ENCODE data around the gene CACNA1G. TPM values are rescaled to one million over a fixed set of nuclear protein-coding genes. Genes with fewer than 3 reads are reported as not detected.

CACNA1G gene
- total RNA-seq, 3 donors from 2014 or later, result 0.32 to 2.6 (median 2.3) TPM

GRCh38 chr17:50527949-50528474 is 32.5 kb upstream of the CACNA1G start:
- Histone ChIP-seq H3K4me3 (no peak overlapping the region), H3K9me3 (no peaks in the 10 kb centered on the region), H3K27me3 (peaks cover 0 to 4% of the 10 kb centered on the region in 2 donors), H3K4me1 (peaks cover 6 to 11% of the 10 kb centered on the region in 2 donors), H3K36me3 (no peaks in the 10 kb centered on the region), H3K27ac (no peak overlapping the region)
- TF ChIP-seq CTCF (IDR thresholded peaks at IDR 0.05) (no peak), POLR2AphosphoS5 (IDR thresholded peaks at IDR 0.05) (no peak), POLR2A (IDR thresholded peaks at IDR 0.05) (no peak)
- intact Hi-C loops (cut with DNase I; ENCODE audit: low total_unique reads), result loop anchor here (1.0 kb wide), 1 partner anchor 16 kb away; no protein-coding TSS in a partner anchor
- no peak for DNase-seq (ENCODE audit: low spot score in 2 of 2)

- Histone ChIP-seq H3K27me3 (peaks cover 0 to 4% of the 10 kb centered on the region in 2 donors), H3K4me3 (no peak overlapping the region), H3K4me1 (peaks cover 11 to 22% of the 10 kb centered on the region in 2 donors), H3K36me3 (no peaks in the 10 kb centered on the region), H3K9me3 (no peaks in the 10 kb centered on the region), H3K27ac (no peak overlapping the region)
- no peak for DNase-seq (ENCODE audit: low spot score in 2 of 2)
- TF ChIP-seq CTCF (IDR thresholded peaks at IDR 0.05), result no peak
- TF ChIP-seq POLR2AphosphoS5 (IDR thresholded peaks at IDR 0.05), result no peak
- TF ChIP-seq POLR2A (IDR thresholded peaks at IDR 0.05), result no peak
- intact Hi-C loops (cut with DNase I; ENCODE audit: low total_unique reads), result no loop called here
Measured at GRCh38 chr17:50529849-50530248, 30.7 kb upstream of the CACNA1G start.

- peak overlapping the region in 1 of 2 donors; percentile 78 for H3K27ac ChIP-seq
- intact Hi-C loops (cut with DNase I; ENCODE audit: low total_unique reads), result no loop called here
- TF ChIP-seq POLR2AphosphoS5 (IDR thresholded peaks at IDR 0.05) (no peak), POLR2A (IDR thresholded peaks at IDR 0.05) (no peak), CTCF (IDR thresholded peaks at IDR 0.05) (no peak)
- H3K4me1 ChIP-seq, result peaks cover 11 to 27% of the 10 kb centered on the region in 2 donors
- no peak for DNase-seq (ENCODE audit: low spot score in 2 of 2)
- no peak overlapping the region for H3K4me3 ChIP-seq
- no peaks in the 10 kb centered on the region for H3K36me3 ChIP-seq
- H3K27me3 ChIP-seq, result peaks cover 0 to 4% of the 10 kb centered on the region in 2 donors
- H3K9me3 ChIP-seq, result no peaks in the 10 kb centered on the region
Measured at GRCh38 chr17:50531428-50532025, 29.0 kb upstream of the CACNA1G start.

- Histone ChIP-seq H3K36me3 (no peaks in the 10 kb centered on the region), H3K9me3 (no peaks in the 10 kb centered on the region), H3K4me1 (peaks cover 11 to 27% of the 10 kb centered on the region in 2 donors), H3K27ac (peak within 1 kb of the TSS; percentile 78 to 89), H3K4me3 (peak within 1 kb of the TSS in 2 of 3 donors; percentile 52 to 72), H3K27me3 (peaks cover 0 to 4% of the 10 kb centered on the region in 2 donors)
- peak; percentile 75 to 84 for DNase-seq (ENCODE audit: low spot score in 2 of 2)
- TF ChIP-seq POLR2AphosphoS5 (IDR thresholded peaks at IDR 0.05) (peak in 1 of 3 donors; percentile 41), CTCF (IDR thresholded peaks at IDR 0.05) (peak in 2 of 3 donors; percentile 21 to 33), POLR2A (IDR thresholded peaks at IDR 0.05) (no peak)
- intact Hi-C loops (cut with DNase I; ENCODE audit: low total_unique reads), result no loop called here
Measured at GRCh38 chr17:50532452-50533024, 28.0 kb upstream of the CACNA1G start, which contains the start of gene EPN3. EPN3 (plus strand) TSS chr17:50532735; CDS start chr17:50536557, 3,822 bp downstream.

GRCh38 chr17:50533185-50533584 is 27.3 kb upstream of the CACNA1G start:
- DNase-seq (ENCODE audit: low spot score in 2 of 2), result no peak
- H3K36me3 ChIP-seq, result no peaks in the 10 kb centered on the region
- no peak for TF ChIP-seq CTCF (IDR thresholded peaks at IDR 0.05)
- TF ChIP-seq POLR2A (IDR thresholded peaks at IDR 0.05), result no peak
- TF ChIP-seq POLR2AphosphoS5 (IDR thresholded peaks at IDR 0.05), result no peak
- peak overlapping the region; percentile 78 to 89 for H3K27ac ChIP-seq
- H3K4me3 ChIP-seq, result peak overlapping the region in 2 of 3 donors; percentile 52 to 72
- no peaks in the 10 kb centered on the region for H3K9me3 ChIP-seq
- peaks cover 0 to 4% of the 10 kb centered on the region in 2 donors for H3K27me3 ChIP-seq
- intact Hi-C loops (cut with DNase I; ENCODE audit: low total_unique reads), result no loop called here
- peaks cover 11 to 27% of the 10 kb centered on the region in 2 donors for H3K4me1 ChIP-seq

Measured in breast epithelium (tissue), 4 donors.